Esophagus squamous epithelium (tissue), 5 donors: ENCODE data around the gene MAN2A1. TPM values are rescaled to one million over a fixed set of nuclear protein-coding genes. Genes with fewer than 3 reads are reported as not detected.

Experiments
- DNase-seq: peaks from one replicate; lab custom pipeline; 2025; lab: John Stamatoyannopoulos, UW
- H3K27ac ChIP-seq, 4 donors: fragments of 200-600 bp; sonication (generic); one replicate each; pipeline ENCODE4 v1.5.1; 2016 to 2019; ENCODE audit warnings: mild to moderate bottlenecking in 1 of 4
- H3K27me3 ChIP-seq, 4 donors: fragments of 200-600 bp; sonication (generic); 1 replicate in 3 of 4; 2 replicates in 1 of 4; pipeline versions ENCODE4 v1.5.1 to v1.6.0; 2017 to 2021; ENCODE audit warnings: antibody characterized with exemption in 1 of 4
- H3K36me3 ChIP-seq, 3 donors: fragments of 200-600 bp; sonication (generic); one replicate each; pipeline ENCODE4 v1.5.1; 2016 to 2019
- H3K4me1 ChIP-seq, 3 donors: fragments of 200-600 bp; sonication (generic); one replicate each; pipeline ENCODE4 v1.5.1; 2017 to 2019
- H3K4me3 ChIP-seq, 4 donors: fragments of 200-600 bp; sonication (generic); 1 replicate in 3 of 4; 2 replicates in 1 of 4; pipeline ENCODE4 v1.5.1; 2016 to 2019; ENCODE audit warnings: mild to moderate bottlenecking in 2 of 4, moderate library complexity in 1 of 4
- H3K9me3 ChIP-seq, 3 donors: fragments of 200-600 bp; sonication (generic); one replicate each; pipeline ENCODE4 v1.5.1; 2016 to 2019
- POLR2A ChIP-seq, 4 donors: fragments of 450-650 bp; IDR thresholded peaks; one replicate each; pipeline ENCODE4 v1.6.1; 2017; ENCODE audit warnings: antibody characterized with exemption in 4 of 4, mild to moderate bottlenecking in 4 of 4, moderate library complexity in 3 of 4
- WGBS, 2 donors: methylation state at CpG; one replicate each; pipeline ENCODE4 v1.1.5; 2018; 5-methylcytosine and 5-hydroxymethylcytosine counted together
- intact Hi-C: fragments of 100-400 bp; cut with DNase I; formaldehyde crosslinking; loops from one replicate; pipeline ENCODE4 v1.15.0; 2022
- total RNA-seq, 4 donors: library from RNA; depleted of rRNA; stranded (reverse); fragments of >200 nt; gene quantifications; one replicate each; pipeline ENCODE4 v1.1.0, GENCODE V29; 2016
- TF ChIP-seq, protein P1 (sequence below), 6 experiments: fragments of 450-650 bp in 4 of 6; fragments of 200-600 bp in 2 of 6; sonication (generic) in 2 of 6; IDR thresholded peaks; one replicate each; pipeline ENCODE4 v1.5.1; 2016 to 2019; ENCODE audit warnings: antibody characterized with exemption in 6 of 6, mild to moderate bottlenecking in 4 of 6, moderate library complexity in 4 of 6
- donor health status: DM: yes; HTN: yes; CAD: no.

MAN2A1 gene
- total RNA-seq, 4 donors from 2014 or later, result 27.4 to 40.1 (median 37.4) TPM

DNA sequence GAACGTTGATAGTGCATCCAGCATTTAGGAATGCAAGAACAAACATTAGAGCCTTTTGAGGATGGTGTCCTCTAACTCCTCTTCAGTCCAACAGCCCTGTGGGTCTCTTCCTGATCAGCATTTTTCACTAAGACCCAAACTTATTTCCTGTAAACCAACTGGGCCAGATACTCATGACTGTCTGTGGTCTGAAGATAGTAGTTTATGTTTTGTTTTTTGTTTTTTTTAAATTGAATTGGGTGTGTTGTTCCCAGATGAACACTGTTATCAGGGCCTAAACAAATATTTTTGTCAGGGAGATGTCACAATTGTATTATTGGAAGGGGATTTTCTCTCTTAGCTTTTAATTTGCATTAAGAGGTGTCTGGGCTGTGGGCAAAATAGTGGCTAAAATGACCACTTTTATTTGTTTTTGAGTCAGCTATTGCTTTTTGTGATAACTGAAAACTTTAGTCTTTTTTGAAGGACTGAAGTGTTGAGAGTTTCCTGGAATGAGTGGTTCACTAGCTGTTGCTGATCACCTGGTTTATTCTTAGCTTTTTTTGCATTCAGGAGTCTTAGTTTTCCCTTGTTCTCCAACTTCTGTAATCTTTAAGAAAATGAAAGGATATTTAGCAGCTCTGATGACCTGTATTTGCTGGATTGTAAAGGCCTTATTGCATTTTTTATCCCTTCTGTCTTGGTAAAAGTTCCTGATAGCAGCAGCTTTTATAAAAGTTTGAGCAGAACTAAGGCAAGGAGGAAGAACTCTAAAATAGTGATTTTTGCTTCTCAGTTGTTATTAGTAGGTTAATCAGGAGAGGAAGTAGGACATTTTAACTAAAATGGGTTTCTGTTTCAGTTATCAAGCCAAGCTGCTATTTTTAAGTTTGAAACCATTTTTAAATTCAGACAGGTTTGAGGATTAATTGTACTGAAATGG lies 5.5 kb downstream of the MAN2A1 start:
- Histone ChIP-seq H3K36me3 (no peaks in the 10 kb centered on the region), H3K27me3 (no peaks in the 10 kb centered on the region), H3K4me3 (no peak overlapping the region), H3K4me1 (peaks cover 24 to 71% (median 38%) of the 10 kb centered on the region in 3 donors), H3K9me3 (no peaks in the 10 kb centered on the region), H3K27ac (peak overlapping the region in 3 of 4 donors; percentile 1 to 12 (median 4))
- intact Hi-C loops, result no loop called here
- DNase-seq, result no peak
- 23 to 38% methylated on average over 1 of the region's 1 CpG for WGBS, 2 donors
- TF ChIP-seq POLR2A (IDR thresholded peaks at IDR 0.05), result no peak
- TF ChIP-seq, protein P1, sequence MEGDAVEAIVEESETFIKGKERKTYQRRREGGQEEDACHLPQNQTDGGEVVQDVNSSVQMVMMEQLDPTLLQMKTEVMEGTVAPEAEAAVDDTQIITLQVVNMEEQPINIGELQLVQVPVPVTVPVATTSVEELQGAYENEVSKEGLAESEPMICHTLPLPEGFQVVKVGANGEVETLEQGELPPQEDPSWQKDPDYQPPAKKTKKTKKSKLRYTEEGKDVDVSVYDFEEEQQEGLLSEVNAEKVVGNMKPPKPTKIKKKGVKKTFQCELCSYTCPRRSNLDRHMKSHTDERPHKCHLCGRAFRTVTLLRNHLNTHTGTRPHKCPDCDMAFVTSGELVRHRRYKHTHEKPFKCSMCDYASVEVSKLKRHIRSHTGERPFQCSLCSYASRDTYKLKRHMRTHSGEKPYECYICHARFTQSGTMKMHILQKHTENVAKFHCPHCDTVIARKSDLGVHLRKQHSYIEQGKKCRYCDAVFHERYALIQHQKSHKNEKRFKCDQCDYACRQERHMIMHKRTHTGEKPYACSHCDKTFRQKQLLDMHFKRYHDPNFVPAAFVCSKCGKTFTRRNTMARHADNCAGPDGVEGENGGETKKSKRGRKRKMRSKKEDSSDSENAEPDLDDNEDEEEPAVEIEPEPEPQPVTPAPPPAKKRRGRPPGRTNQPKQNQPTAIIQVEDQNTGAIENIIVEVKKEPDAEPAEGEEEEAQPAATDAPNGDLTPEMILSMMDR (IDR thresholded peaks at IDR 0.05), result no peak

DNA sequence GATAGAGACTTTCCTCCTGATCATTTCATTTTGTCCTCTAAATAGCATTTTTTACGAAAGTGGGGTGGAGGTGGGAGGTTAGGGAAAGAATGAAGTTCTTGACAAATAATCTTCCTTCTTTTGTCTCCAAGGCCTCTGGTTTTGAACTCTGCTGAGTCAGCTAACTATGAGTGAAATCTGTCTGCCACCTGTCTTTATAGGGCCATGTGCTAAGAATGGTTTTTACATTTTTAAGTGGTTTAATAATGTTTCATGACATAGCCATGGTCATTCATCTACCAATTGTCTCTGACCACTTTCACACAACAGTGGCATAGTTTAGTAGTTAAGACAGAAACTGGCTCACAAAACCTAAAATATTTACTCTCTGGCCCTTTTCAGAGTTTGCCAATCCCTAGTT lies 7.6 kb downstream of the MAN2A1 start:
- intact Hi-C loops, result no loop called here
- Histone ChIP-seq H3K27ac (no peak overlapping the region), H3K27me3 (no peaks in the 10 kb centered on the region), H3K36me3 (no peaks in the 10 kb centered on the region), H3K9me3 (no peaks in the 10 kb centered on the region), H3K4me1 (peaks cover 20 to 58% (median 28%) of the 10 kb centered on the region in 3 donors), H3K4me3 (no peak overlapping the region)
- WGBS, 2 donors, result 57 to 84% methylated on average over 1 of the region's 1 CpG
- no peak for DNase-seq
- TF ChIP-seq POLR2A (IDR thresholded peaks at IDR 0.05), result no peak
- TF ChIP-seq, protein P1 (IDR thresholded peaks at IDR 0.05), result no peak

DNA sequence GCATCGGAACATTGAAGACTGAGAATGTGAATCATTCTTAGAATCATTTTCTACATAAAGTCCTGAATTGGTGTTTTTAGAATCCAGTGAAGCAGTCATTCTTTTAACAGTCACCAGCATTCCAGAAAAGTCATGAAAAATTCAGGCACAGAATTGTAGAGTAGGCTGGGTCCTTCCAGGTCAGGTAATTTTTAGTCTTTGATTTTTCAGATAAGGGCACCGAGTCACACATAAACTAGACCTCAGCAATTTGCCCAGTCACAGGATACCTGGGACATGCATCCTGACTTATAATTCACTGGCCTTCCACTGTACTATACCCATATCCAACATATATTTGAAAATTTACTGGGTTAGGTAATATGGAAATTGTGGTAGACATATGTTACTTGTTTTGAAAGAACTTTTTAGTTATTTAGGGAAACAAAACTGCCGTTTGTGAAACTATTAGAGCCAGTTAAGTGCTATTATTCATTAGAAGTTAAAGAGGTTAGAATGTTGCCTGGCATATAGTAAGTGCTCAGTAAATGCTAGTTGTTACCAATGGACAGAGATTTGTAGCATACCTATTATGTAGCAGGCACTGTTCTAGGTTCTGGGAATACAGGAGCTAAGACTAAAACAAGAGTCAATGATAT lies 10.9 kb downstream of the MAN2A1 start:
- 84 to 92% methylated on average over 3 of the region's 3 CpGs for WGBS, 2 donors

DNA sequence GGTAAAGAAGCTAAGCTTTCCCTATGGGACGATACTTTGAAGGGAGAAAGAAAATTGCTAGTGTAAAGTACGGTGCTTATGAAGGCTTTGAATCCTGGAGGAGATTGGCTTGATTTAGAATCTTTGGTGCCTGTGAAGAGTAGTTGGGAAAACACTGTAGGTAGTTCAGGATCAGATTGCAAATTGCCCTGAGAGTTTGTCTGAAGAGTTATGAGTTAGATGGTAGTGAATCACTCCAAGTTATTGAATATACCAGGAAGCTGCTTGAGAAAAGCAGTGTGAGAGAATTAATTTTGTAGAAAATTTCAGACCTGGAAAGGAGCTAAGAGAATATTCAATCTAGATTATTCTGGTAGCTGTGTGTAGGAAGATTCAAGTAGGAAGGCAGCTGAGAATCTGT lies 11.5 kb downstream of the MAN2A1 start:
- DNase-seq, result no peak
- Histone ChIP-seq H3K4me1 (peaks cover 0 to 40% (median 5%) of the 10 kb centered on the region in 3 donors), H3K27me3 (no peaks in the 10 kb centered on the region), H3K27ac (no peak overlapping the region), H3K9me3 (no peaks in the 10 kb centered on the region), H3K36me3 (no peaks in the 10 kb centered on the region), H3K4me3 (no peak overlapping the region)
- intact Hi-C loops, result no loop called here
- 90 to 92% methylated on average over 2 of the region's 2 CpGs for WGBS, 2 donors
- TF ChIP-seq, protein P1 (IDR thresholded peaks at IDR 0.05), result no peak
- no peak for TF ChIP-seq POLR2A (IDR thresholded peaks at IDR 0.05)

More for the DNA sequence above, 10.9 kb downstream of the MAN2A1 start:
- Histone ChIP-seq H3K4me1 (peaks cover 0 to 46% (median 6%) of the 10 kb centered on the region in 3 donors), H3K27me3 (no peaks in the 10 kb centered on the region), H3K27ac (no peak overlapping the region), H3K36me3 (no peaks in the 10 kb centered on the region), H3K4me3 (no peak overlapping the region), H3K9me3 (no peaks in the 10 kb centered on the region)
- no peak for DNase-seq
- TF ChIP-seq POLR2A (IDR thresholded peaks at IDR 0.05), result no peak
- TF ChIP-seq, protein P1 (IDR thresholded peaks at IDR 0.05), result no peak
- intact Hi-C loops, result no loop called here

DNA sequence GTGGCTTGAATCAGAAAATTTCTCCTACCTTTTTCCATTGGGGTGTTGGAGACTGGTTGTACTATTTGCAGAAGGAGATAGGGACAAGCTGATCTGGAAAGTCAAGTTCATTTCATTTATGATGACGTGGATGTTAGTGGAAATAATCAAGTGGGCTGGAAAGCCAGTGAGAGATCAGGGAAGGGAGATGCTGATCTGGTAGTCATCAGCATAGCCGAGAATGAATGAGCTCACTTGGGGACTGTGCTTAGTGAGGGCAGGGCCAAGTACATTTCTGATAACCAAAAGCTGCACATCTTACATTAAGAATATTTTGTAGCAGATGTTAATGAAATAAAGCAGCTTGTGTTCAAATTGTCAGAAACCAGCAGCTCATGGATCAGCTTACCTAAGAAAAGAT lies 12.1 kb downstream of the MAN2A1 start:
- DNase-seq, result no peak
- Histone ChIP-seq H3K27me3 (no peaks in the 10 kb centered on the region), H3K4me1 (peaks cover 0 to 34% (median 5%) of the 10 kb centered on the region in 3 donors), H3K9me3 (no peaks in the 10 kb centered on the region), H3K4me3 (no peak overlapping the region), H3K36me3 (no peaks in the 10 kb centered on the region), H3K27ac (no peak overlapping the region)
- intact Hi-C loops, result no loop called here
- no peak for TF ChIP-seq POLR2A (IDR thresholded peaks at IDR 0.05)
- TF ChIP-seq, protein P1 (IDR thresholded peaks at IDR 0.05), result no peak
- 78 to 83% methylated on average over 2 of the region's 2 CpGs for WGBS, 2 donors
